Measurements from ENCODE around the gene GRIN2D. TPM values are rescaled to one million over a fixed set of nuclear protein-coding genes. Genes with fewer than 3 reads are reported as not detected.

The GRIN2D gene
- total RNA-seq, 1 experiment from 2014 or later, result 0.35 TPM

DNA sequence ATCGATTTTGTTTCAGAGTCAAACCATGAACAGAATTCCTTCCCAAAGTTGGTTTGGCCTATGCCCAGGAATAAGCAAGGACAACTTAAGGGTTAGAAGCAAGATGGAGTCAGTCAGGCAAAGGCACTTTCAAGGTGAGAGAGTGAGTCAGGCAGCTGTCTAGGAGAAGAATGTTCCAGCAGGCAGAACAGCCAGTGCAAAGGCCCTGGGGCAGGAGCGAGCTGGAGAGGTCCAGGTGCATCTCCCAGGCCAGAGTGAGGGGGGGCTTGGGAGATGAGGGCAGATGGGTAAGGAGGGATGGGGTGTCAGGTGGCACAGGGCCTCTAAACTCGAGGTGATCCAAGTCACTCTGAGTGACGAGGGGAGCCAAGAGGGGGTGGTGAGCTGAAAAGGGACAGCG, 43.1 kb downstream of the GRIN2D start:
- H3K36me3 Mint-ChIP-seq (ENCODE audit: insufficient read depth, unreplicated experiment), result no peaks in the 10 kb centered on the region
- no peaks in the 10 kb centered on the region for H3K4me1 Mint-ChIP-seq (ENCODE audit: insufficient read depth, unreplicated experiment)
- no peaks in the 10 kb centered on the region for H3K27me3 Mint-ChIP-seq (ENCODE audit: insufficient read depth, unreplicated experiment)
- TF ChIP-seq, protein P1, sequence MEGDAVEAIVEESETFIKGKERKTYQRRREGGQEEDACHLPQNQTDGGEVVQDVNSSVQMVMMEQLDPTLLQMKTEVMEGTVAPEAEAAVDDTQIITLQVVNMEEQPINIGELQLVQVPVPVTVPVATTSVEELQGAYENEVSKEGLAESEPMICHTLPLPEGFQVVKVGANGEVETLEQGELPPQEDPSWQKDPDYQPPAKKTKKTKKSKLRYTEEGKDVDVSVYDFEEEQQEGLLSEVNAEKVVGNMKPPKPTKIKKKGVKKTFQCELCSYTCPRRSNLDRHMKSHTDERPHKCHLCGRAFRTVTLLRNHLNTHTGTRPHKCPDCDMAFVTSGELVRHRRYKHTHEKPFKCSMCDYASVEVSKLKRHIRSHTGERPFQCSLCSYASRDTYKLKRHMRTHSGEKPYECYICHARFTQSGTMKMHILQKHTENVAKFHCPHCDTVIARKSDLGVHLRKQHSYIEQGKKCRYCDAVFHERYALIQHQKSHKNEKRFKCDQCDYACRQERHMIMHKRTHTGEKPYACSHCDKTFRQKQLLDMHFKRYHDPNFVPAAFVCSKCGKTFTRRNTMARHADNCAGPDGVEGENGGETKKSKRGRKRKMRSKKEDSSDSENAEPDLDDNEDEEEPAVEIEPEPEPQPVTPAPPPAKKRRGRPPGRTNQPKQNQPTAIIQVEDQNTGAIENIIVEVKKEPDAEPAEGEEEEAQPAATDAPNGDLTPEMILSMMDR (IDR thresholded peaks at IDR 0.05; ENCODE audit: unreplicated experiment), result no peak
- no peak for DNase-seq (ENCODE audit: unreplicated experiment)
- BruUV-seq (replicated peaks), result no TSS peak
- no peak overlapping the region for H3K27ac Mint-ChIP-seq (ENCODE audit: low read depth, unreplicated experiment)
- intact Hi-C loops (cut with micrococcal nuclease), result no loop called here
- POLR2A ChIA-PET, result interaction anchor here (1.3 kb wide), 1 partner anchor 9 kb away, joined by 3 read pairs; the partner anchor contains the start of gene GRWD1
- no peak overlapping the region for H3K4me3 Mint-ChIP-seq (ENCODE audit: unreplicated experiment)
- no peaks in the 10 kb centered on the region for H3K9me3 Mint-ChIP-seq (ENCODE audit: unreplicated experiment)
- CTCF ChIA-PET, result no interaction called here

- POLR2A ChIA-PET, result interaction anchor here (0.5 kb wide), 1 partner anchor 69 kb away, joined by 3 read pairs; no protein-coding TSS in a partner anchor
- no TSS peak for BruUV-seq (replicated peaks)
- H3K4me3 Mint-ChIP-seq (ENCODE audit: unreplicated experiment), result no peak overlapping the region
Observed at GRCh38 chr19:48441360-48442050, 48.0 kb downstream of the GRIN2D start.

GRCh38 chr19:48442116-48443035, 48.9 kb downstream of the GRIN2D start:
- peaks cover 19% of the 10 kb centered on the region for H3K36me3 Mint-ChIP-seq (ENCODE audit: insufficient read depth, unreplicated experiment)
- TF ChIP-seq, protein P1 (IDR thresholded peaks at IDR 0.05; ENCODE audit: unreplicated experiment), result no peak
- peaks cover 14% of the 10 kb centered on the region for H3K4me1 Mint-ChIP-seq (ENCODE audit: insufficient read depth, unreplicated experiment)
- no peaks in the 10 kb centered on the region for H3K27me3 Mint-ChIP-seq (ENCODE audit: insufficient read depth, unreplicated experiment)
- peak overlapping the region; percentile 28 for H3K4me3 Mint-ChIP-seq (ENCODE audit: unreplicated experiment)
- no peaks in the 10 kb centered on the region for H3K9me3 Mint-ChIP-seq (ENCODE audit: unreplicated experiment)
- ChIA-PET POLR2A (no interaction called here), CTCF (no interaction called here)
- no peak overlapping the region for H3K27ac Mint-ChIP-seq (ENCODE audit: low read depth, unreplicated experiment)
- intact Hi-C loops (cut with micrococcal nuclease), result no loop called here
- no peak for DNase-seq (ENCODE audit: unreplicated experiment)
- no TSS peak for BruUV-seq (replicated peaks)

More at GRCh38 chr19:48441360-48442050, 48.0 kb downstream of the GRIN2D start:
- TF ChIP-seq, protein P1 (IDR thresholded peaks at IDR 0.05; ENCODE audit: unreplicated experiment), result no peak
- CTCF ChIA-PET, result interaction anchor here (0.6 kb wide), 1 partner anchor 50 kb away, joined by 3 read pairs; no protein-coding TSS in a partner anchor
- H3K4me1 Mint-ChIP-seq (ENCODE audit: insufficient read depth, unreplicated experiment), result peaks cover 11% of the 10 kb centered on the region
- peaks cover 14% of the 10 kb centered on the region for H3K36me3 Mint-ChIP-seq (ENCODE audit: insufficient read depth, unreplicated experiment)
- intact Hi-C loops (cut with micrococcal nuclease), result no loop called here
- no peaks in the 10 kb centered on the region for H3K9me3 Mint-ChIP-seq (ENCODE audit: unreplicated experiment)
- no peaks in the 10 kb centered on the region for H3K27me3 Mint-ChIP-seq (ENCODE audit: insufficient read depth, unreplicated experiment)
- H3K27ac Mint-ChIP-seq (ENCODE audit: low read depth, unreplicated experiment), result no peak overlapping the region
- DNase-seq (ENCODE audit: unreplicated experiment), result no peak

- Mint-ChIP-seq H3K9me3 (ENCODE audit: unreplicated experiment) (no peaks in the 10 kb centered on the region), H3K27me3 (ENCODE audit: insufficient read depth, unreplicated experiment) (no peaks in the 10 kb centered on the region), H3K27ac (ENCODE audit: low read depth, unreplicated experiment) (no peak overlapping the region), H3K36me3 (ENCODE audit: insufficient read depth, unreplicated experiment) (peaks cover 28% of the 10 kb centered on the region), H3K4me1 (ENCODE audit: insufficient read depth, unreplicated experiment) (peaks cover 17% of the 10 kb centered on the region), H3K4me3 (ENCODE audit: unreplicated experiment) (no peak overlapping the region)
- POLR2A ChIA-PET, result no interaction called here
- intact Hi-C loops (cut with micrococcal nuclease), result no loop called here
- no TSS peak for BruUV-seq (replicated peaks)
- no peak for DNase-seq (ENCODE audit: unreplicated experiment)
- TF ChIP-seq, protein P1 (IDR thresholded peaks at IDR 0.05; ENCODE audit: unreplicated experiment), result no peak
- CTCF ChIA-PET, result interaction anchor here (1.0 kb wide), 1 partner anchor 52 kb away, joined by 3 read pairs; the partner anchor contains the start of gene KDELR1
Observed at GRCh38 chr19:48443256-48443655, 49.8 kb downstream of the GRIN2D start.
